ENCODE data around the gene CPXM2.

DNA sequence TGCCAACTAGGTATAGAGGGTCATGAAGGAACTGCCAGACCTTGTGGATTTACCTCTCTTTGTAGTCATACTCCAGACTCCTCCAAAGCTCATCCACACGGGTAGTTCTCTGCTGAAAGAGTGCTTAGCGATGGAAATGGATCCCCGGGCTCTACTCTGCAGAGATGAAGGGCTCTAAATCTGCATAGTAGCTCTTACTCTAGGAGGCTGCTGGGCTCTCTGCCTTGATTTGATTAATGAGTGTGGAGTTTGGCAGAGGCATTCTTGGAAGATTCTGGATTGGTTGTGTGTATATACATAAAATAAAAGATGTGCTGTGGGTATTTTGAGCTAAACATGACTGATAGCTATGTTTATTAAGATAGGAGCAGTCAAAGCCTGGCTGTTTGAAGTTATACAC is 21.3 kb upstream of the CPXM2 start:
- TF ChIP-seq, protein P1, sequence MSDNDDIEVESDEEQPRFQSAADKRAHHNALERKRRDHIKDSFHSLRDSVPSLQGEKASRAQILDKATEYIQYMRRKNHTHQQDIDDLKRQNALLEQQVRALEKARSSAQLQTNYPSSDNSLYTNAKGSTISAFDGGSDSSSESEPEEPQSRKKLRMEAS (IDR thresholded peaks at IDR 0.05): no peak
- TF ChIP-seq EGR1 (IDR thresholded peaks at IDR 0.05): no peak
- no peak for TF ChIP-seq FOXM1 (IDR thresholded peaks at IDR 0.05; ENCODE audit: borderline replicate concordance, low read depth)
- no peak for TF ChIP-seq YY1 (IDR thresholded peaks at IDR 0.05; ENCODE audit: low read depth)
- no peak for TF ChIP-seq NFIC (IDR thresholded peaks at IDR 0.05)
- TF ChIP-seq CEBPB (IDR thresholded peaks at IDR 0.05): no peak
- no peak for TF ChIP-seq EP300 (IDR thresholded peaks at IDR 0.05; ENCODE audit: borderline replicate concordance)
- no peak for TF ChIP-seq TAF1 (IDR thresholded peaks at IDR 0.05; ENCODE audit: low read depth)
- TF ChIP-seq, protein P2, sequence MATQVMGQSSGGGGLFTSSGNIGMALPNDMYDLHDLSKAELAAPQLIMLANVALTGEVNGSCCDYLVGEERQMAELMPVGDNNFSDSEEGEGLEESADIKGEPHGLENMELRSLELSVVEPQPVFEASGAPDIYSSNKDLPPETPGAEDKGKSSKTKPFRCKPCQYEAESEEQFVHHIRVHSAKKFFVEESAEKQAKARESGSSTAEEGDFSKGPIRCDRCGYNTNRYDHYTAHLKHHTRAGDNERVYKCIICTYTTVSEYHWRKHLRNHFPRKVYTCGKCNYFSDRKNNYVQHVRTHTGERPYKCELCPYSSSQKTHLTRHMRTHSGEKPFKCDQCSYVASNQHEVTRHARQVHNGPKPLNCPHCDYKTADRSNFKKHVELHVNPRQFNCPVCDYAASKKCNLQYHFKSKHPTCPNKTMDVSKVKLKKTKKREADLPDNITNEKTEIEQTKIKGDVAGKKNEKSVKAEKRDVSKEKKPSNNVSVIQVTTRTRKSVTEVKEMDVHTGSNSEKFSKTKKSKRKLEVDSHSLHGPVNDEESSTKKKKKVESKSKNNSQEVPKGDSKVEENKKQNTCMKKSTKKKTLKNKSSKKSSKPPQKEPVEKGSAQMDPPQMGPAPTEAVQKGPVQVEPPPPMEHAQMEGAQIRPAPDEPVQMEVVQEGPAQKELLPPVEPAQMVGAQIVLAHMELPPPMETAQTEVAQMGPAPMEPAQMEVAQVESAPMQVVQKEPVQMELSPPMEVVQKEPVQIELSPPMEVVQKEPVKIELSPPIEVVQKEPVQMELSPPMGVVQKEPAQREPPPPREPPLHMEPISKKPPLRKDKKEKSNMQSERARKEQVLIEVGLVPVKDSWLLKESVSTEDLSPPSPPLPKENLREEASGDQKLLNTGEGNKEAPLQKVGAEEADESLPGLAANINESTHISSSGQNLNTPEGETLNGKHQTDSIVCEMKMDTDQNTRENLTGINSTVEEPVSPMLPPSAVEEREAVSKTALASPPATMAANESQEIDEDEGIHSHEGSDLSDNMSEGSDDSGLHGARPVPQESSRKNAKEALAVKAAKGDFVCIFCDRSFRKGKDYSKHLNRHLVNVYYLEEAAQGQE (IDR thresholded peaks at IDR 0.05; ENCODE audit: low read depth): no peak
- no peak for TF ChIP-seq CREB1 (IDR thresholded peaks at IDR 0.05; ENCODE audit: low read depth)
- no peak for TF ChIP-seq RAD21 (IDR thresholded peaks at IDR 0.05; ENCODE audit: low read depth)
- TF ChIP-seq TCF12 (IDR thresholded peaks at IDR 0.05; ENCODE audit: low read depth): no peak
- TF ChIP-seq, protein P3, sequence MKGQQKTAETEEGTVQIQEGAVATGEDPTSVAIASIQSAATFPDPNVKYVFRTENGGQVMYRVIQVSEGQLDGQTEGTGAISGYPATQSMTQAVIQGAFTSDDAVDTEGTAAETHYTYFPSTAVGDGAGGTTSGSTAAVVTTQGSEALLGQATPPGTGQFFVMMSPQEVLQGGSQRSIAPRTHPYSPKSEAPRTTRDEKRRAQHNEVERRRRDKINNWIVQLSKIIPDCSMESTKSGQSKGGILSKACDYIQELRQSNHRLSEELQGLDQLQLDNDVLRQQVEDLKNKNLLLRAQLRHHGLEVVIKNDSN (IDR thresholded peaks at IDR 0.05): no peak
- no peak for TF ChIP-seq TEAD4 (IDR thresholded peaks at IDR 0.05)

Data from Ishikawa (cell line).